ENCODE results near the gene COL16A1. TPM values are rescaled to one million over a fixed set of nuclear protein-coding genes. Genes with fewer than 3 reads are reported as not detected.

COL16A1 gene
- not detected for total RNA-seq

GRCh38 chr1:31703431-31704270, at the start of gene COL16A1:
COL16A1 (minus strand) TSS chr1:31704017; CDS start chr1:31702193, 1,824 bp downstream.
- no peak for DNase-seq

- no peak for DNase-seq
Measured at GRCh38 chr1:31752952-31753475, 49.2 kb upstream of the COL16A1 start.

- no peak for DNase-seq
Measured at GRCh38 chr1:31752258-31752657, 48.4 kb upstream of the COL16A1 start.

GRCh38 chr1:31751822-31752241, 48.0 kb upstream of the COL16A1 start:
- DNase-seq = no peak

GRCh38 chr1:31750858-31751510, 47.2 kb upstream of the COL16A1 start:
- no peak for DNase-seq

GRCh38 chr1:31749785-31750735, 46.2 kb upstream of the COL16A1 start:
- DNase-seq = no peak

GRCh38 chr1:31748365-31748764, 44.5 kb upstream of the COL16A1 start:
- DNase-seq = no peak

GRCh38 chr1:31747304-31747703, 43.5 kb upstream of the COL16A1 start:
- no peak for DNase-seq

- DNase-seq = no peak
Measured at GRCh38 chr1:31746687-31747086, 42.9 kb upstream of the COL16A1 start.

- no peak for DNase-seq
Measured at GRCh38 chr1:31745946-31746670, 42.3 kb upstream of the COL16A1 start.

GRCh38 chr1:31745096-31745945, 41.5 kb upstream of the COL16A1 start:
- no peak for DNase-seq

- DNase-seq = no peak
Measured at GRCh38 chr1:31744165-31744888, 40.5 kb upstream of the COL16A1 start.

- DNase-seq = no peak
Measured at GRCh38 chr1:31742462-31743212, 38.8 kb upstream of the COL16A1 start.

GRCh38 chr1:31739346-31739745, 35.5 kb upstream of the COL16A1 start:
- DNase-seq = no peak

GRCh38 chr1:31736675-31737074, 32.9 kb upstream of the COL16A1 start:
- no peak for DNase-seq

GRCh38 chr1:31735571-31735970, 31.8 kb upstream of the COL16A1 start:
- DNase-seq = no peak

GRCh38 chr1:31734582-31735107, 30.8 kb upstream of the COL16A1 start:
- no peak for DNase-seq

- DNase-seq = no peak
Measured at GRCh38 chr1:31733389-31734219, 29.8 kb upstream of the COL16A1 start.

Measured in effector CD4-positive, alpha-beta T cell (primary cell).